ENCODE measurements around the gene CRYGN.

The CRYGN gene

GRCh38 chr7:151439855-151440798, at the start of gene CRYGN:
TSS of gene CRYGN (minus strand) at chr7:151440141. CDS start at chr7:151439917, 224 bp downstream.
- no peak for DNase-seq (ENCODE audit: low read depth)
- no peak within 1 kb of the TSS for H3K4me3 ChIP-seq (ENCODE audit: low read length)
- TF ChIP-seq CTCF (conservative IDR thresholded peaks at IDR 0.05; ENCODE audit: low read length), result no peak

GRCh38 chr7:151489498-151489897, 49.6 kb upstream of the CRYGN start:
- DNase-seq (ENCODE audit: low read depth), result no peak
- TF ChIP-seq CTCF (conservative IDR thresholded peaks at IDR 0.05; ENCODE audit: low read length), result no peak

GRCh38 chr7:151488096-151488495, 48.2 kb upstream of the CRYGN start:
- no peak for TF ChIP-seq CTCF (conservative IDR thresholded peaks at IDR 0.05; ENCODE audit: low read length)
- DNase-seq (ENCODE audit: low read depth), result no peak
- no peak overlapping the region for H3K4me3 ChIP-seq (ENCODE audit: low read length)

More at GRCh38 chr7:151489498-151489897, 49.6 kb upstream of the CRYGN start:
- no peak overlapping the region for H3K4me3 ChIP-seq (ENCODE audit: low read length)

- H3K4me3 ChIP-seq (ENCODE audit: low read length), result no peak overlapping the region
- peak; percentile 29 for DNase-seq (ENCODE audit: low read depth)
- no peak for TF ChIP-seq CTCF (conservative IDR thresholded peaks at IDR 0.05; ENCODE audit: low read length)
These were observed 47.3 kb upstream of the CRYGN start for GRCh38 chr7:151487228-151487627.

GRCh38 chr7:151486074-151486473, 46.1 kb upstream of the CRYGN start:
- TF ChIP-seq CTCF (conservative IDR thresholded peaks at IDR 0.05; ENCODE audit: low read length), result no peak
- no peak overlapping the region for H3K4me3 ChIP-seq (ENCODE audit: low read length)
- no peak for DNase-seq (ENCODE audit: low read depth)

GRCh38 chr7:151484971-151485707, 45.2 kb upstream of the CRYGN start:
- 0 out of 2 replicates have a peak, but pooled peaks have one; percentile 7 for TF ChIP-seq CTCF (conservative IDR thresholded peaks at IDR 0.05; ENCODE audit: low read length)
- DNase-seq (ENCODE audit: low read depth), result peak; percentile 71
- H3K4me3 ChIP-seq (ENCODE audit: low read length), result no peak overlapping the region
